Peyer's patch (tissue), 4 donors: ENCODE data around the gene RREB1.

ENCODE experiments used
- CTCF ChIP-seq, 6 experiments: fragments of 450-650 bp in 4 of 6; fragments of 200-600 bp in 2 of 6; sonication (generic) in 1 of 6; IDR thresholded peaks; one replicate each; pipeline ENCODE4 v1.5.1; 2017 to 2019; ENCODE audit warnings: antibody characterized with exemption in 6 of 6, mild to moderate bottlenecking in 3 of 6, moderate library complexity in 1 of 6
- POLR2A ChIP-seq, 2 donors: fragments of 450-650 bp; IDR thresholded peaks; one replicate each; pipeline ENCODE4 v1.5.1; 2017; ENCODE audit warnings: antibody characterized with exemption in 2 of 2, mild to moderate bottlenecking in 2 of 2, moderate library complexity in 2 of 2

GRCh38 chr6:7152462-7152861 is 44.7 kb downstream of the RREB1 start:
- TF ChIP-seq CTCF (IDR thresholded peaks at IDR 0.05) (no peak), POLR2A (IDR thresholded peaks at IDR 0.05) (no peak)
